AG10803 (cell line): ENCODE measurements around the gene POLDIP3.

Experiments used
- DNase-seq: peaks from one replicate; pipeline ENCODE4 v3.0.0; 2010; ENCODE audit warnings: low read depth
- H3K4me3 ChIP-seq: 2 replicates; pipeline ENCODE4 v1.5.1; 2011; ENCODE audit warnings: mild to moderate bottlenecking, low read length, control low read depth
- TF ChIP-seq, protein P1 (sequence below): conservative IDR thresholded peaks from 2 replicates; pipeline ENCODE4 v1.5.1; 2011; ENCODE audit warnings: mild to moderate bottlenecking, low read length, control low read depth, inconsistent platforms

The POLDIP3 gene

DNA sequence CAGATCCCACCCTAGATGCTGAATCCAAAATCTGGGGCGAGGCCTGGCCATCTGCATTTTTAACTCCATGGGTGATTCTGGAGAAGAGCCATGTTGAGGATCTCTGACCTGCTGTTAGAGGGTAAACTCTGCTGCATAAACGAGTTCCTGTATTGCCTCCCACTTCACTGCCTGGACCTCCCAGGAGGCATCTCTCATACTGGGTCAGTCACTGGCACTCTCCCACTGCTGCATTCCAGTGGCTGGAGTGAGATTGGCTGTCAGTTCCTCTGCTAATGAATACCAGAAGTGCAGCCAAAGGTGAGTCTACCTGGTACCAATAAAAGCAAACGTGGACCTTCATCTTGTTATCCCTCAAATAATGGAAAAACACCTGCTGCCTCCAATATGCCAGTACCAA is 10.3 kb downstream of the POLDIP3 start:
- peak; percentile 43 for DNase-seq
- TF ChIP-seq, protein P1, sequence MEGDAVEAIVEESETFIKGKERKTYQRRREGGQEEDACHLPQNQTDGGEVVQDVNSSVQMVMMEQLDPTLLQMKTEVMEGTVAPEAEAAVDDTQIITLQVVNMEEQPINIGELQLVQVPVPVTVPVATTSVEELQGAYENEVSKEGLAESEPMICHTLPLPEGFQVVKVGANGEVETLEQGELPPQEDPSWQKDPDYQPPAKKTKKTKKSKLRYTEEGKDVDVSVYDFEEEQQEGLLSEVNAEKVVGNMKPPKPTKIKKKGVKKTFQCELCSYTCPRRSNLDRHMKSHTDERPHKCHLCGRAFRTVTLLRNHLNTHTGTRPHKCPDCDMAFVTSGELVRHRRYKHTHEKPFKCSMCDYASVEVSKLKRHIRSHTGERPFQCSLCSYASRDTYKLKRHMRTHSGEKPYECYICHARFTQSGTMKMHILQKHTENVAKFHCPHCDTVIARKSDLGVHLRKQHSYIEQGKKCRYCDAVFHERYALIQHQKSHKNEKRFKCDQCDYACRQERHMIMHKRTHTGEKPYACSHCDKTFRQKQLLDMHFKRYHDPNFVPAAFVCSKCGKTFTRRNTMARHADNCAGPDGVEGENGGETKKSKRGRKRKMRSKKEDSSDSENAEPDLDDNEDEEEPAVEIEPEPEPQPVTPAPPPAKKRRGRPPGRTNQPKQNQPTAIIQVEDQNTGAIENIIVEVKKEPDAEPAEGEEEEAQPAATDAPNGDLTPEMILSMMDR = no peak

DNA sequence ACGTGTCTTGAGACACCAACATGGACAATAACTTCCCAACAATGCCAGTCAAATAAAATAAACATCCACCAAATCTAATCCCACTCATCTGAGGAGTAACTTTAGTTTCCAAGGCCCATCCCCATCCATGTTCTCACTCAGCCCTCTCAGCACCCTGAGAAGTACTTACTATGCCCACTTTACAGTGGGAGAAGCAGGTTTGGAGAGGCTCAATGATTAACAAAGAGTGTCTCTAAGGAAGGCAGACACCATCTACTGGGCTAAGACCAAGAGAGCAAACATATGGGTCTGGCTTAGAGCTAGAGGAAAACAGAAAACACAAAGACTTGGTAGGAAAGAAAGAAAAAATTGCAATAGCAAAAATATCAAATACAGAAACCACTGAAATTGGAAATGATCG is 11.3 kb downstream of the POLDIP3 start:
- TF ChIP-seq, protein P1 = no peak
- DNase-seq = no peak
- H3K4me3 ChIP-seq = no peak overlapping the region

More for the DNA sequence above, 10.3 kb downstream of the POLDIP3 start:
- no peak overlapping the region for H3K4me3 ChIP-seq

DNA sequence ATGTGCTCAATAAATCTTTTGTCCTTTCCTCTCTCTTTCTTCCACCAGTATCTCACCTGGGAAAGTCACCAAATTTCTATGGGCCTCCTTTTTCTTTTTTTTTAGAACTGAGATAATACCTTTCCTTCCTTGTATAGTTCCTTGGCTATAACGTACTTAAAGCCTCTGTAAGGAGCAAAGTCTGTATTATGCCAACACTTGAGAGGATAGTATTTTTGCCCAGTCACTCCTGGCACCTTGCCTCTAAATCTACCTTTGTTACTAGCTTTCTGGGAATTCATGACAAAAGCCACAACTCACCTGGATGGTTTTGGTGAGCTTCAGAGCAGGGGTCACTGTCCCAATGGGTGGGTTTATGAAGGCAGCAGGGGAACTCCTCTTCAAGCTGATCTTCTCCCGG is 12.2 kb downstream of the POLDIP3 start:
- H3K4me3 ChIP-seq = no peak overlapping the region
- no peak for DNase-seq
- TF ChIP-seq, protein P1 = no peak

DNA sequence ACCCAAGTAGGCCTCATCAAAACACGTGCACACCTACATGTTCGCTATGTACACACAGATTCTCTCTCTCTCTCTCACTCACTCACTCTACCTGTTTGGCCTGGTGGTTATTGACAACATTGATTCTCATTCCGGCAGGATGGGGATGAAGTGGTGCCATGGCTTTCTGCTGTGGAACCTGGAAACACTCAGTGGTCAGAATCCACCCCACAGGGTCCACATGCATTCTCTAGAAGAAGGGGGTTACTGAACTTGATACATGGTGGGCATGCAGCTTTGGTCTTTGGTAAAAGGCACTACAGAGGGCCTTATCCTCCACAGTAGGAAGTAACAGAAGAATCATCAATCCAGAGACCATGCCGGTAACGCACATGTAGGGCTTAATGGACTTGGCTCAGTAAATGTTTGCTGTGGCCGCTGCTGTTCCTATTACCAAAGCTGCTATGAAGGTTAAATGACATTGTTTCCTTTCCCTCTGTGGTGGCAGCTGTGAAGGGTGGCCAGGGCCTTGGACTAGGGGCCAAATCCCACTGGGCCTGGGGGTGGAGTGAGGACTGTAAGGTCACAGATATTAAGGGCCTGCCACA is 12.7 kb downstream of the POLDIP3 start:
- DNase-seq = no peak
- TF ChIP-seq, protein P1 = no peak
- no peak overlapping the region for H3K4me3 ChIP-seq

DNA sequence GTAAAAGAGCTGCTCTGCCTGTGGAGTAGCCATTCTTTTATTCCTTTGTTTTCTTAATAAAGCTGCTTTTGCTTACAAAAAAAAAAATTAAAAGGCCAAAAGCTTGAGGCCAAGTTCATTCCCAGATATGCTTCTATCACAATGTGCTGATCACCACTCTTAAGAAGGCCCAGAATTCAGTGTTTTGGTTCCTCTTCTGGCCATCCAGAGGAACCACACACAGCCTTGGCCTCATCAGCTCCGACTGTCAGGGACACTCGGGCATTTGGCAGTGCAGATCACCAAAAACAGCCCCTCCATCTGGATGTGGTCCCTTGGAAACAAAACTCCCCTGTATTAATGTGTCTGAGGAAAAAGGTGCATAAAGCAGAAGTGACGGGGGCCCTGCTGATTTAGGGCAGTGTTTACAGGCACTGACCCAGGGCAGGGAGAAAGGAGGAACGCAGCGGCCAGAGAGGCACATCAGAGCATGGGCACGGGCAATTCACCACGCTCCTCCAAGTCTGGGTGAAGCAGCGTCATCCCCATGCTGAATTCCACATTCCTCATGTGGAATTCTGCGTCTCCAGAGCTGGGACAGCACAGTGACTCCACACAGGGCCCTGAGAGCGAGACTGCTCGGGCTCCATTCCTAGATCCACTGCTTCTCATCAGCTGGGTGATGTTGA is 17.7 kb downstream of the POLDIP3 start:
- TF ChIP-seq, protein P1 = no peak
- no peak overlapping the region for H3K4me3 ChIP-seq
- DNase-seq = no peak

DNA sequence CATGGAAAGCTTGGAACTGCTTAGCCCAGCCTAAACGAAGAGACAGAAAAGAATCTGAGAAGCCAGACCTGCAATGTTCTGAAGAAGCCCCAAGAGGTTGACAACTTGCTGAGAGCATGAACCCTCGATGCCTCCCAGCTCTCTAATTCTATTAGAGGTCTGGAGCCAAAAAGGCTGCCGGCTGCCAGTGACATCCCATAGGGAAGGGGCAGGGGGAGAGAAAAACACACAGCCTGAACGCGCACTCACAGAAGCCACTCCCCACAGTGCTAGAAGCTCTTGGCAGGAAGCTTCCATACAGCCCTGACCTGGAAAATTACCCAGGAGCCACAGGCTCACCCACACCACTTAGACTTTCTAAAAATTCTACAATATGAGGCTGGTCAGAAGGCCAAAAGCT is 18.3 kb downstream of the POLDIP3 start:
- TF ChIP-seq, protein P1 = no peak
- no peak overlapping the region for H3K4me3 ChIP-seq
- no peak for DNase-seq

DNA sequence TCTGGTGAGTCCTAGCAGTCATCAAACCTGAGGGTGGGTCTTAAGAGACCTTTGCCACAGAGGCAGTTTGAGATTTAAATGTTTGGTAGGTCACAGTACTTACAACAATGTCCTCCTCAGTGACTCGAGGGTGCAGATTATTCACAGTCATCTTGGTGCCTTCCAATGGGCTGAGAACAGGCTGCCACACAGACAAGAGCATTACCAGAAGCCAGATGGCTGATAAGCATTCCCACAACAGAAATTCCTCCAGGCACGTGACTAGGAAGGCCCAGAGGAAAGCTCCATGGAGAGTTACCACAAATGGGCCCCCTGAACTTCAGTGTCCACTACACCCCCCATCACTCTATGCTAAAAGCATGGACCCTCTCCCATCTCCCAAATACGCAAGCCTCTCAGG is 19.2 kb downstream of the POLDIP3 start:
- no peak overlapping the region for H3K4me3 ChIP-seq
- TF ChIP-seq, protein P1 = no peak
- DNase-seq = no peak
